H9 (cell line): Measurements from ENCODE around the gene GGT1. TPM values are rescaled to one million over a fixed set of nuclear protein-coding genes. Genes with fewer than 3 reads are reported as not detected.
"Not testable (repeated sequence)": the region's sequence is repeated elsewhere in the genome, so short reads cannot be mapped to it uniquely, and the experiment has no call there.

ENCODE experiments used
- DNase-seq: peaks from one replicate; pipeline ENCODE4 v3.0.0-alpha.2; 2017
- H2AFZ ChIP-seq: one replicate; pipeline ENCODE4 v1.6.1; 2013; ENCODE audit warnings: mild to moderate bottlenecking, low read length, control low read depth, moderate library complexity
- H2AK5ac ChIP-seq: 2 replicates; pipeline ENCODE4 v1.6.1; 2013; ENCODE audit warnings: low read length, control low read depth, mixed read lengths; ENCODE audit not compliant: insufficient read length
- H2BK120ac ChIP-seq: one replicate; pipeline ENCODE4 v1.6.1; 2013; ENCODE audit warnings: low read depth, mild to moderate bottlenecking, low read length, control low read depth, inconsistent platforms; ENCODE audit not compliant: poor library complexity, severe bottlenecking
- H2BK12ac ChIP-seq: 2 replicates; pipeline ENCODE4 v1.6.1; 2013; ENCODE audit warnings: low read length, control low read depth, mixed read lengths, low read depth; ENCODE audit not compliant: insufficient read length
- H2BK15ac ChIP-seq: 2 replicates; pipeline ENCODE4 v1.6.1; 2013; ENCODE audit warnings: low read depth, low read length, control low read depth
- H2BK20ac ChIP-seq: one replicate; pipeline ENCODE4 v1.6.1; 2013; ENCODE audit warnings: low read depth, mild to moderate bottlenecking, low read length, control low read depth, inconsistent platforms; ENCODE audit not compliant: poor library complexity, severe bottlenecking
- H2BK5ac ChIP-seq: 2 replicates; pipeline ENCODE4 v1.6.1; 2013; ENCODE audit warnings: low read length, control low read depth, mixed read lengths; ENCODE audit not compliant: insufficient read length
- H3K14ac ChIP-seq: 2 replicates; pipeline ENCODE4 v1.6.1; 2013; ENCODE audit warnings: low read length, control low read depth; ENCODE audit not compliant: insufficient read depth
- H3K18ac ChIP-seq: 2 replicates; pipeline ENCODE4 v1.6.1; 2013; ENCODE audit warnings: low read depth, mild to moderate bottlenecking, mixed read lengths, low read length, control low read depth; ENCODE audit not compliant: insufficient read length
- H3K23ac ChIP-seq: 2 replicates; pipeline ENCODE4 v1.6.1; 2013; ENCODE audit warnings: low read length, control low read depth, mixed read lengths, low read depth; ENCODE audit not compliant: insufficient read length
- H3K23me2 ChIP-seq: 2 replicates; pipeline ENCODE4 v1.6.1; 2013; ENCODE audit warnings: low read depth, mild to moderate bottlenecking, mixed read lengths, low read length, control low read depth; ENCODE audit not compliant: insufficient read length, poor library complexity, severe bottlenecking
- H3K27ac ChIP-seq: 2 replicates; pipeline ENCODE4 v1.5.1; 2013; ENCODE audit warnings: low read length, control low read depth, mixed read lengths, low read depth; ENCODE audit not compliant: insufficient read length
- H3K27me3 ChIP-seq: 2 replicates; pipeline ENCODE4 v1.6.1; 2013; ENCODE audit warnings: low read length, control low read depth, inconsistent platforms; ENCODE audit not compliant: insufficient read depth
- H3K4ac ChIP-seq: 2 replicates; pipeline ENCODE4 v1.6.1; 2013; ENCODE audit warnings: low read depth, mild to moderate bottlenecking, control low read depth, inconsistent platforms, low read length, moderate library complexity
- H3K4me1 ChIP-seq: 2 replicates; pipeline ENCODE4 v1.6.1; 2013; ENCODE audit warnings: low read length, control low read depth, inconsistent platforms; ENCODE audit not compliant: insufficient read depth
- H3K4me2 ChIP-seq: 2 replicates; pipeline ENCODE4 v1.6.1; 2013; ENCODE audit warnings: low read length, control low read depth, mixed read lengths; ENCODE audit not compliant: insufficient read length, insufficient read depth
- H3K56ac ChIP-seq: 2 replicates; pipeline ENCODE4 v1.6.1; 2013; ENCODE audit warnings: low read depth, mild to moderate bottlenecking, mixed read lengths, low read length, control low read depth; ENCODE audit not compliant: insufficient read length
- H3K79me1 ChIP-seq: 2 replicates; pipeline ENCODE4 v1.6.1; 2013; ENCODE audit warnings: low read depth, mild to moderate bottlenecking, moderate library complexity, low read length, control low read depth, inconsistent platforms; ENCODE audit not compliant: insufficient read depth, poor library complexity, severe bottlenecking
- H3K79me2 ChIP-seq: 2 replicates; pipeline ENCODE4 v1.6.1; 2013; ENCODE audit warnings: low read length, control low read depth, inconsistent platforms; ENCODE audit not compliant: insufficient read depth
- H3K9ac ChIP-seq: 2 replicates; pipeline ENCODE4 v1.6.1; 2013; ENCODE audit warnings: low read length, control low read depth, mixed read lengths; ENCODE audit not compliant: insufficient read length; ENCODE audit errors: extremely low read depth
- H3K9me3 ChIP-seq: one replicate; pipeline ENCODE4 v1.6.1; 2013; ENCODE audit warnings: low read depth, low read length, inconsistent platforms; ENCODE audit not compliant: control insufficient read depth
- H3T11ph ChIP-seq: one replicate; pipeline ENCODE4 v1.6.1; 2013; ENCODE audit warnings: mild to moderate bottlenecking, low read length, control low read depth, inconsistent platforms
- H4K20me1 ChIP-seq: one replicate; pipeline ENCODE4 v1.6.1; 2013; ENCODE audit not compliant: control insufficient read depth, insufficient read length, insufficient read depth
- H4K5ac ChIP-seq: 2 replicates; pipeline ENCODE4 v1.6.1; 2013; ENCODE audit warnings: low read depth, mild to moderate bottlenecking, mixed read lengths, low read length, control low read depth; ENCODE audit not compliant: insufficient read length
- H4K8ac ChIP-seq: replicated peaks from 2 replicates; pipeline ENCODE4 v1.6.1; 2013; ENCODE audit warnings: low read length, control low read depth, mixed read lengths, low read depth; ENCODE audit not compliant: insufficient read length
- H4K91ac ChIP-seq: 2 replicates; pipeline ENCODE4 v1.6.1; 2013; ENCODE audit warnings: low read depth, mild to moderate bottlenecking, moderate library complexity, mixed read lengths, low read length, control low read depth; ENCODE audit not compliant: insufficient read length
- H3K27ac Mint-ChIP-seq, 3 experiments: 2 replicates in 2 of 3; 3 replicates in 1 of 3; pipeline ENCODE4 v1.8.0; 2020 to 2021; ENCODE audit warnings: mixed read lengths in 3 of 3, mild to moderate bottlenecking in 1 of 3, moderate library complexity in 1 of 3
- H3K27me3 Mint-ChIP-seq: 2 replicates; pipeline ENCODE4 v1.8.0; 2021; ENCODE audit warnings: low read depth, mild to moderate bottlenecking, moderate library complexity, mixed read lengths
- H3K36me3 Mint-ChIP-seq, 3 experiments: 2 replicates in 2 of 3; 3 replicates in 1 of 3; pipeline ENCODE4 v1.8.0; 2020 to 2021; ENCODE audit warnings: low read depth in 3 of 3, mixed read lengths in 3 of 3; ENCODE audit not compliant: insufficient read depth in 1 of 3
- H3K4me1 Mint-ChIP-seq, 2 experiments: 2 replicates each; pipeline ENCODE4 v1.8.0; 2020; ENCODE audit warnings: mixed read lengths in 2 of 2
- H3K4me3 Mint-ChIP-seq, 2 experiments: 2 replicates in 1 of 2; 3 replicates in 1 of 2; pipeline ENCODE4 v1.8.0; 2020 to 2021; ENCODE audit warnings: mild to moderate bottlenecking in 2 of 2, mixed read lengths in 2 of 2, moderate library complexity in 1 of 2
- H3K9me3 Mint-ChIP-seq, 2 experiments: 2 replicates in 1 of 2; 3 replicates in 1 of 2; pipeline ENCODE4 v1.8.0; 2020; ENCODE audit warnings: mild to moderate bottlenecking in 2 of 2, mixed read lengths in 2 of 2, moderate library complexity in 1 of 2
- WGBS: extraction: QIAGEN DNeasy Blood & Tissue Kit; methylation state at CpG from one replicate; pipeline ENCODE4 v1.1.7; 2013; ENCODE audit warnings: missing lambda C conversion rate, low lambda C conversion rate, mixed read lengths; ENCODE audit not compliant: insufficient read length; ENCODE audit errors: extremely low coverage; 5-methylcytosine and 5-hydroxymethylcytosine counted together
- total RNA-seq: library from RNA; stranded (reverse); gene quantifications from 2 replicates; pipeline ENCODE4 v1.2.1, GENCODE V29; 2021
- TF ChIP-seq, protein P1 (sequence below): fragments of 200-600 bp; sonication (generic); conservative IDR thresholded peaks from 3 replicates; pipeline ENCODE4 v1.8.0; 2021; ENCODE audit warnings: antibody characterized with exemption, mild to moderate bottlenecking

GGT1 gene
- total RNA-seq, 1 experiment from 2014 or later: 20.5 TPM

GRCh38 chr22:24595863-24596262 is 7.1 kb upstream of the GGT1 start:
- Histone ChIP-seq H2BK5ac (no peak overlapping the region), H2BK15ac (no peak overlapping the region), H3K4me2 (no peak overlapping the region), H3K9me3 (no peaks in the 10 kb centered on the region), H2BK20ac (no peak overlapping the region), H4K91ac (no peak overlapping the region), H2AK5ac (no peak overlapping the region), H4K8ac (no peak overlapping the region), H3T11ph (no peak overlapping the region), H3K14ac (no peak overlapping the region), H3K27ac (no peak overlapping the region), H3K79me2 (no peaks in the 10 kb centered on the region), H3K4me1 (no peaks in the 10 kb centered on the region), H3K79me1 (no peaks in the 10 kb centered on the region), H3K18ac (no peak overlapping the region), H4K20me1 (no peaks in the 10 kb centered on the region), H2AFZ (no peak overlapping the region), H3K56ac (no peak overlapping the region), H3K23me2 (no peaks in the 10 kb centered on the region), H4K5ac (no peak overlapping the region), H3K9ac (no peak overlapping the region), H3K27me3 (no peaks in the 10 kb centered on the region), H2BK12ac (no peak overlapping the region), H2BK120ac (no peak overlapping the region), H3K4ac (no peak overlapping the region), H3K23ac (no peak overlapping the region)
- WGBS: no CpG with 5 or more reads among the region's 4 CpGs
- Mint-ChIP-seq H3K4me3 (no peak overlapping the region), H3K4me1 (peaks cover 15 to 38% of the 10 kb centered on the region in 2 experiments), H3K27me3 (no peaks in the 10 kb centered on the region), H3K9me3 (no peaks in the 10 kb centered on the region), H3K27ac (no peak overlapping the region; a peak in 1 of 7 replicates), H3K36me3 (no peaks in the 10 kb centered on the region)
- no peak for DNase-seq
- TF ChIP-seq, protein P1, sequence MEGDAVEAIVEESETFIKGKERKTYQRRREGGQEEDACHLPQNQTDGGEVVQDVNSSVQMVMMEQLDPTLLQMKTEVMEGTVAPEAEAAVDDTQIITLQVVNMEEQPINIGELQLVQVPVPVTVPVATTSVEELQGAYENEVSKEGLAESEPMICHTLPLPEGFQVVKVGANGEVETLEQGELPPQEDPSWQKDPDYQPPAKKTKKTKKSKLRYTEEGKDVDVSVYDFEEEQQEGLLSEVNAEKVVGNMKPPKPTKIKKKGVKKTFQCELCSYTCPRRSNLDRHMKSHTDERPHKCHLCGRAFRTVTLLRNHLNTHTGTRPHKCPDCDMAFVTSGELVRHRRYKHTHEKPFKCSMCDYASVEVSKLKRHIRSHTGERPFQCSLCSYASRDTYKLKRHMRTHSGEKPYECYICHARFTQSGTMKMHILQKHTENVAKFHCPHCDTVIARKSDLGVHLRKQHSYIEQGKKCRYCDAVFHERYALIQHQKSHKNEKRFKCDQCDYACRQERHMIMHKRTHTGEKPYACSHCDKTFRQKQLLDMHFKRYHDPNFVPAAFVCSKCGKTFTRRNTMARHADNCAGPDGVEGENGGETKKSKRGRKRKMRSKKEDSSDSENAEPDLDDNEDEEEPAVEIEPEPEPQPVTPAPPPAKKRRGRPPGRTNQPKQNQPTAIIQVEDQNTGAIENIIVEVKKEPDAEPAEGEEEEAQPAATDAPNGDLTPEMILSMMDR: no peak

DNA sequence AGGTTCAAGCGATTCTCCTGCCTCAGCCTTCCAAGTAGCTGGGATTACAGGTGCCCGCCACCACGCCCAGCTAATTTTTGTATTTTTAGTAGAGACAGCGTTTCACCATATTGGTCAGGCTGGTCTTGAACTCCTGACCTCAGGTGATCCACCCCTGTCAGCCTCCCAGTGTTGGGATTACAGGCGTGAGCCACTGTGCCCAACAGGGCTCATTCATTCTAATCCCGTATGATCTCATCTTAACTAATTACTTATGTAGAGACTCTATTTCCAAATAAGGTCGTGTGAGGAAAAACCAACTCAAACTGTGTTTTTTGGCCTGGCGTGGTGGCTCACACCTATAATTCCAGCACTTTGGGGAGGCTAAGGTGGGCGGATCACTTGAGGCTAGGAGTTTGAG is 5.9 kb upstream of the GGT1 start:
- not testable (repeated sequence) for H3K23me2 ChIP-seq, H3K9ac ChIP-seq, H3K27me3 ChIP-seq, H3K14ac ChIP-seq, H3K4ac ChIP-seq, H3K27me3 Mint-ChIP-seq, H3K36me3 Mint-ChIP-seq, DNase-seq, H2BK12ac ChIP-seq, H3K9me3 Mint-ChIP-seq, H2AFZ ChIP-seq, H3K4me3 Mint-ChIP-seq, H4K20me1 ChIP-seq, H3T11ph ChIP-seq, H4K91ac ChIP-seq, H2BK120ac ChIP-seq, H3K79me1 ChIP-seq, H2AK5ac ChIP-seq, H4K8ac ChIP-seq, H3K18ac ChIP-seq, H4K5ac ChIP-seq, H3K4me2 ChIP-seq, H3K9me3 ChIP-seq, H3K27ac Mint-ChIP-seq, H2BK5ac ChIP-seq, H2BK15ac ChIP-seq, H3K4me1 ChIP-seq, H2BK20ac ChIP-seq, H3K79me2 ChIP-seq, H3K56ac ChIP-seq, H3K27ac ChIP-seq, H3K23ac ChIP-seq
- no CpG with 5 or more reads among the region's 9 CpGs for WGBS
- peaks cover 14 to 37% of the 10 kb centered on the region in 2 experiments for H3K4me1 Mint-ChIP-seq
